ENCODE results near the gene ACAT2.
A peak's percentile ranks its signal among the peaks of the same experiment; 100 is the strongest.
"Not testable (repeated sequence)": the region's sequence is repeated elsewhere in the genome, so short reads cannot be mapped to it uniquely, and the experiment has no call there.

The ACAT2 gene

GRCh38 chr6:159732550-159732949 lies 29.3 kb upstream of the ACAT2 start:
- not testable (repeated sequence) for DNase-seq

- not testable (repeated sequence) for DNase-seq
Observed at GRCh38 chr6:159733395-159733794, 28.4 kb upstream of the ACAT2 start.

- no peak for DNase-seq
Observed at GRCh38 chr6:159736908-159737307, 24.9 kb upstream of the ACAT2 start.

- no peak for DNase-seq
Observed at GRCh38 chr6:159739341-159739740, 22.5 kb upstream of the ACAT2 start.

- DNase-seq: no peak
Observed at GRCh38 chr6:159742165-159742564, 19.7 kb upstream of the ACAT2 start.

GRCh38 chr6:159745081-159745480 lies 16.8 kb upstream of the ACAT2 start:
- DNase-seq: no peak

- no peak for DNase-seq
Observed at GRCh38 chr6:159746759-159747158, 15.1 kb upstream of the ACAT2 start.

GRCh38 chr6:159748127-159748526 lies 13.7 kb upstream of the ACAT2 start:
- DNase-seq: not testable (repeated sequence)

- DNase-seq: no peak
Observed at GRCh38 chr6:159751448-159751847, 10.4 kb upstream of the ACAT2 start.

- DNase-seq: no peak
Observed at GRCh38 chr6:159753081-159753872, 8.6 kb upstream of the ACAT2 start.

- DNase-seq: no peak
Observed at GRCh38 chr6:159754401-159754800, 7.4 kb upstream of the ACAT2 start.

- no peak for DNase-seq
Observed at GRCh38 chr6:159754959-159755914, 6.6 kb upstream of the ACAT2 start.

GRCh38 chr6:159756508-159756907 lies 5.3 kb upstream of the ACAT2 start:
- peak; percentile 51 for DNase-seq

GRCh38 chr6:159758031-159759001 lies 3.5 kb upstream of the ACAT2 start:
- DNase-seq: no peak

GRCh38 chr6:159759645-159760044 lies 2.2 kb upstream of the ACAT2 start:
- no peak for DNase-seq

- no peak for DNase-seq
Observed at GRCh38 chr6:159760602-159761057, 1.2 kb upstream of the ACAT2 start.

GRCh38 chr6:159761129-159761872 lies 544 bp upstream of the ACAT2 start:
- no peak for DNase-seq

GRCh38 chr6:159762681-159763293 lies 942 bp downstream of the ACAT2 start:
- peak; percentile 4 for DNase-seq

GRCh38 chr6:159766906-159767305 lies 5.1 kb downstream of the ACAT2 start:
- no peak for DNase-seq

- no peak for DNase-seq
Observed at GRCh38 chr6:159769470-159769869, 7.6 kb downstream of the ACAT2 start.

GRCh38 chr6:159772196-159772595 lies 10.4 kb downstream of the ACAT2 start:
- no peak for DNase-seq

Data from NCI-H345 (cell line).